GM19455 (cell line): ENCODE results near the gene AMPD3.

Experiments used
- ATAC-seq: cut with Tn5 transposase; IDR thresholded peaks from one replicate; pipeline ENCODE4 v1.9.1; 2021; ENCODE audit not compliant: unreplicated experiment

Gene AMPD3

DNA sequence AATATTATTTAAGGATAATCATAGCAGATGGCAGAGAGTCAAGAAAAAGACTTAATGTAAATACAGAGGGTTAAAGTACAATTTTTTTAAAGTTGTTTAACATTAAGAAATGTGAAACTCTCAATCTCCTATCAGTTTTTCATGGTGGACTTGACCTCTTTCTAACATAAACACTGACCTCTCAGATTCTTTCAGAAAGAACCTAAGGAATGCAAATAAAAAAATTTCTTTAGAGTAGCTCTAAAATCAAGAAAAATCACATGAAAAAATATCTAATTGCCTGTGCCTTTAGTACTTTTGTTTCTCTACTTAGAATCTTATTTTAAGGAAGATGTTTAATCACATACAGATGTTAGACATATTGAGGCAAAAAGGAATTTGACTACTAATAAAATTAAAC, 73.1 kb downstream of the AMPD3 start:
- no peak for ATAC-seq

DNA sequence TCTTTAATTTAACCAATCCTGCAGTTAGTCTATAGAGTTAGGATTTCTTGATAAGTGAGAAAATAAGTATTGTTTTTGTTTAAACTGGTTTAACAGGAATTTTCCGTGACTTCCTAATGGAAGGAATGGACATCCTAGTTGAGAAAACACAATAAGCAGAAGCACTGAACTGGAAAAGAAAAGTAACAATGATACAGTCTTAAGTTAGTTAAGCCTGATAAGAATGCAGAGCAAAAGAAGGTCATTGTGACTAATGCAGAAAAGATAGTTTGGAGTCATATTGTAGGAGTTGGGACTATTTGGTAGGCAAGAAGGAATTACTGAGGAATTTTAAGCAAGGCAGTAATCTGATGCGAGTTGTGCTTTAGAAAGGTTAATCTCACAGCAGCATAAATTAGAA, 74.2 kb downstream of the AMPD3 start:
- no peak for ATAC-seq

GRCh38 chr11:10532526-10532925, 77.5 kb downstream of the AMPD3 start:
- no peak for ATAC-seq

GRCh38 chr11:10533323-10533722, 78.3 kb downstream of the AMPD3 start:
- no peak for ATAC-seq

DNA sequence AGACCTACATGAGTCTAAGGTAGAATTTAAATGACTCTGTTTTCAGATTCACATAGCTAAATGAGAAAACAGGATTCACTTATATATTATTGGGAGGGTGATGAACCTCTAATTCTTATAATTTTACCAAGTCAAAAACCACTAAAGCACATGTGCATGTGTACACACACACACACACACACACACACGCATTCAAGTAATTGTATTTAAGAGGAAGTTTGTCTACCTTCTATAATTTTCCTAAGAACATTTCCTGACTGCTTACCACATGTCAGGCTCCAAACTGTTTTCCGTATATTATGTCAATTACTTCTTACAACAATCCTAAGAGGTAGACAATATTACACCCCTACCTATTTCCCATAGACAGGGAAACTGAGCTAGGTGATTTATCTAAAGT, 79.3 kb downstream of the AMPD3 start:
- no peak for ATAC-seq

DNA sequence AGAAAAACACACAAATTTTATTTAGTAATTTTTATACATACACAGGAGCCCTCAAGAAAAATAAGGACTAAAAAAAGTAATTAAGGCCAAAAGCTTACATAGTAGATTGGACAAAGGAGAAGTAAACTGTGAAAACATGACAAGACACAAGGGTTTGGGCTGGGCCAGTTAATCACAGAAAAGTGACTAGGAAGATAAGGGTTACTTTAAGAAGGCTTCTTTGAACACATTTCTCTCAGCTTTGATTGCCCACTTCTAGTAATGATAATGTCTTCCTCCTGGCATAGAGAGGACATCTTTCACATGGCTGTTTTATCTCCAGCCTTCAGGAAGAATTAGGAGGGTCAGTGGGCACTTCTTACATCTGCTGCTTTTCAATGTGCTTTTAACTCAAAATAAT, 82.5 kb downstream of the AMPD3 start:
- no peak for ATAC-seq

DNA sequence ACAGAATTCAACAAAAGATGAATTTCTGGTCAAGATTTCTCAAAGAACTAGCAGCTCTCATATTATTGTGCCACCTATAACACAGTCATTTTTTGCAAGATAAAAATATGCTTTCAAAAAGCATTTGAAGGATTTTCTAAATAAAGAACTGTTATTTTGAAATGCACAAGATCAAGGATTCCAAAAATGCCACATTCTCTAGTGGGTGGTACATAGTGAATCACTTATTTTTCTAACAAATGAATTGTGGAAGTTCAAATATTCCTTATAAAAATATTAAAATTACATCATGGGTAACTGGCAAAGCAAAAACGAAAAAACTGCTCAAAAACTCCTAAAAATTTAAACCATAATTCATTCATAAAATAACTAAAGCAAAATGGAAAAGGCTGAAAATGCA, 83.9 kb downstream of the AMPD3 start:
- no peak for ATAC-seq

DNA sequence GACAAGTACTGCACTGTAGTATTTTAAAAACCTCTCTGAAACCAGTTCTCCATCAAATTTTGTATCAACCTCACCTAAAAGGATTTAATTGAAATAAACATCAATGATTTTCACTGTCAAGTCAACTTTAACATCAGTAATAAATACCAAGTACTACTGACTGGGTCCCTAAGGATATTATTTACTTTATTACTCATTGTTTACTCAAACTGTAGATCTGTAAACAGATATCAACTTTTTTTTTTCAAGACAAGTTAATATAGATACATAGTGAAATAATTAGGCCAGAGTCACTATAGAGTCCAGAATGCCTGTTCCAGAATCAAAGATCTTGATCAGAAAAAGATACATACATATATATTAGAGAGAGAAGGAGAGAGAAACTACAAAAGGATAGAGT, 84.3 kb downstream of the AMPD3 start:
- no peak for ATAC-seq

GRCh38 chr11:10540546-10540914, 85.5 kb downstream of the AMPD3 start:
- peak; percentile 35 for ATAC-seq

DNA sequence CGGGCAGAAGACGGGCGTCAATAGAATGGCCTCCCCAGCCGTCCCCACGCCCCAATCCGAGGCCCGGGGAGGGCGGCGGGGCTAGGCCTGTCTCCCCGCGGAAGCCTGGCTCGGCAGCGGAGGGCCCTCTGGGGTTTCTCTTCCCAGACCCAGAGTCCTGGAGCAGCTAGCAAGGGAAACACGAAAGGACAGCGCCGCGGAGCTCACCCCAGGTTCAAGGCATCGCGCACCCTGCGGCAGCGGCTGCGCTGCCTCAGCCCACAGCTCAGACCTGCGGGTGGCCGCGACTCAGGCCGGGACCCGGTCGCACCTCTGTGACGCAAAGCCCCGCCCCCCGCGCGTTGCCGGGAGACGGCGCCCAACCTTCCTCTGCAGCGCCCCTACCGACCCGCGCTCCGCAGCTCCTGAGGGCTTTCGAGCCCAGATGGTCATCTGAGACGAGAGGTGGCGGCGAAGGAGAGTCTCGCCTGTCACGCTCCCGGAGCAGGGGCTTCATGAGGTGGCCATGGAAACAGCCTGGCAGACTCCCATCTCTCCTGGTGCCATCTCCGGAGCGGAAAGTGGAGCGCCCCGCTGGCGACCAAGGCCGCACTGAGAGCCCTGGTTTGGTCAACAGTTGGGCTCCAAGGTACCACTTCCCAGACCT, 86.0 kb downstream of the AMPD3 start, which contains the start of gene RNF141:
RNF141 (minus strand) TSS at position 273 of the 646 bp plus-strand sequence. CDS start 7,029 bp downstream, outside the sequence.
- ATAC-seq = peak; percentile 98

DNA sequence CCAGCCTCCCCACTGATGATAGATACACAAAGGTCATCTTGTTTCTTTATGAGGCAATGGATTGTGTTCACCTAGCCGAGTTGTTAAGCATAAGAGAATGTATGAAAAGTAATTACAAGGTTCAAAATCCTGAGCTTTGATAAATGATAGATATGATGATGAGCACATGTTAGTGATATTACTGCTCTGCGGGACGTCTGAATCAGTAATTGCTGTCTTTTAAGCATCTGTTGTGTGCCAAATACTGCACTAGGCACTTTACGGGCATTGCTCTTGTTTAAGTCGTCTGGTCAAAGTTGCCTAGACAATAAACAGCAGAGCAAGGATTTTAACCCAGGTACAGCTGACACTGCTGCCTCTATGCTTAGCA, 86.5 kb downstream of the AMPD3 start:
- no peak for ATAC-seq

DNA sequence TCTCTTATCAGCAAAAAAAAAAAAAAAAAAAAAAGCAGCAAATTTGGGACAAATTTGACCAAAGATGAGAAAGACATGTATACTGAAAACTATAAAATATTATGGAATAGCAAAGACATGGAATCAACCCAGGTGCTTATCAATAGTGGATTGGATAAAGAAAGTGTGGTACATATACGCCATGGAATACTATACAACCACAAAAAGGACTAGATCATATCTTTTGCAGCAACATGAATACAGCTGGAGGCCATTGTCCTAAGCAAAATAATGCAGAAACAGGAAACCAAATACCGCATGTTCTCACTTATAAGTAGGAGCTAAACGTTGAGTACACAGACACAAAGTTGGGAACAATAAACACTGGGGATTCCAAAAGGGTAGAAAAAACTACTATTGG, 87.7 kb downstream of the AMPD3 start:
- no peak for ATAC-seq

GRCh38 chr11:10543782-10544181, 88.7 kb downstream of the AMPD3 start:
- ATAC-seq = no peak

GRCh38 chr11:10544491-10545465, 89.7 kb downstream of the AMPD3 start:
- no peak for ATAC-seq

- no peak for ATAC-seq
Observed at GRCh38 chr11:10550503-10551289, 95.6 kb downstream of the AMPD3 start.

GRCh38 chr11:10551290-10551592, 96.2 kb downstream of the AMPD3 start:
- no peak for ATAC-seq

DNA sequence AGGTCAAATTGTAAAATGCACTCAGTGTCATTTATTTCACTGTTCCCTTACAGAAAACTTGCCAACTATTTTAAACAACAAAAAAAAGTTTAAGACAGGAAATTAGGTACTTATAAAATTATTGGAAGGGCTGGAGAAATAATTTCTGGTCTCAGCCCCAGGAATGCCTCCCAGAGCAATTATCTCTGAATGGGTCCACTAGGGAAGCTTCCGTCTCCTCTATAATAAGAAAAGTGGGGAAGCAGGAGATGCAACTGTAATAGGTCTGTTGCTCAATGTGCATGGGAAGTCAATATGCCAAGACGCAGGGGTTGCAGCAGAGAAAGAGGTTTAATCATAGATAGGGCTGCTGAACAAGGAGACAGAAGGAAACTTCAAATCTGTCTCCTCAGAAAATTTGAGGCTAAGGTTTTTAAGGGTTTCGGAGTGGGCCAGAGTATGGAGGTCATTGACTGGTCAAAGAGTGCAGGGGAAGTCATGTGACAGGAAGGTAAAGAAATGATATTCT, 96.8 kb downstream of the AMPD3 start:
- no peak for ATAC-seq

DNA sequence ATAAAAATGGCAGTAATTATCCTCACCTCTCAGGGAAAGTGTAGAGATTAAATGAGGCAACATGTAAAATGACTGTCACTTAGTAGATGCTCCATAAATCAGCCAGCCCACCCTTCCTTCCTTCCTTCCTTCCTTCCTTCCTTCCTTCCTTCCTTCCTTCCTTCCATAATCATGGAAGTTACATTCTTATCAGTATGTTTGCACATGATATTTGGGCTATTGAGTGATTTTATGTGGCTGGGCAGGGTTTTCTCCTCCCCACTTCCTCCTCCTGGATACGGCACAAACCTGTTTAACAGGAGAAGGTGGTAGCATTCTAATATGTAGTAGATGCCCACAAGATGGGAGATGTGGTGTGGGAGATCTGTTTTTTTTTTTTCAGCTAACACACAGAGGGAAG, 101.5 kb downstream of the AMPD3 start:
- ATAC-seq = no peak
